Fibroblast of skin of right biceps (primary cell): Measurements from ENCODE around the gene PRMT5.

ENCODE experiments used
- DNase-seq: peaks from one replicate; pipeline ENCODE4 v3.0.0-alpha.2; 2013

Gene PRMT5

GRCh38 chr14:22895402-22895801, 33.8 kb downstream of the PRMT5 start:
- DNase-seq, result no peak

GRCh38 chr14:22893706-22894105, 35.5 kb downstream of the PRMT5 start:
- no peak for DNase-seq

GRCh38 chr14:22892488-22892887, 36.7 kb downstream of the PRMT5 start:
- DNase-seq, result no peak

GRCh38 chr14:22890416-22890815, 38.8 kb downstream of the PRMT5 start:
- DNase-seq, result no peak

- no peak for DNase-seq
Observed at GRCh38 chr14:22888662-22889061, 40.5 kb downstream of the PRMT5 start.

GRCh38 chr14:22887990-22888378, 41.2 kb downstream of the PRMT5 start:
- no peak for DNase-seq

GRCh38 chr14:22887260-22887989, 41.8 kb downstream of the PRMT5 start:
- peak; percentile 77 for DNase-seq

GRCh38 chr14:22886500-22887259, 42.5 kb downstream of the PRMT5 start:
- DNase-seq, result peak; percentile 61

GRCh38 chr14:22885975-22886374, 43.2 kb downstream of the PRMT5 start:
- no peak for DNase-seq

GRCh38 chr14:22884738-22885523, 44.2 kb downstream of the PRMT5 start:
- no peak for DNase-seq

GRCh38 chr14:22884076-22884737, 45.0 kb downstream of the PRMT5 start:
- DNase-seq, result no peak

- no peak for DNase-seq
Observed at GRCh38 chr14:22883173-22883976, 45.8 kb downstream of the PRMT5 start, which contains the start of gene REM2. Gene REM2, plus strand, starts transcription at chr14:22883222. Its CDS starts 66 bp downstream, at chr14:22883288.

- peak; percentile 46 for DNase-seq
Observed at GRCh38 chr14:22882529-22883172, 46.5 kb downstream of the PRMT5 start.

- no peak for DNase-seq
Observed at GRCh38 chr14:22882064-22882463, 47.1 kb downstream of the PRMT5 start.

GRCh38 chr14:22878271-22879246, 50.6 kb downstream of the PRMT5 start:
- no peak for DNase-seq

- DNase-seq, result no peak
Observed at GRCh38 chr14:22877000-22877501, 52.1 kb downstream of the PRMT5 start.

- DNase-seq, result no peak
Observed at GRCh38 chr14:22875748-22876319, 53.3 kb downstream of the PRMT5 start.

- DNase-seq, result no peak
Observed at GRCh38 chr14:22875003-22875747, 54.0 kb downstream of the PRMT5 start.
